SK-N-SH treated with all-trans-retinoic acid at 6 μM for 48 hours (cell line): ENCODE data around the gene LRCH3.
"Not testable (repeated sequence)": the region's sequence is repeated elsewhere in the genome, so short reads cannot be mapped to it uniquely, and the experiment has no call there.

Experiments
- ATAC-seq: fragments of 200-7000 bp; cut with Tn5 transposase; 3 replicates; pipeline ENCODE4 v1.9.1; 2020; ENCODE audit warnings: mild to moderate bottlenecking, moderate library complexity
- ARNTL ChIP-seq: fragments of 450-650 bp; formaldehyde crosslinking; IDR thresholded peaks from 2 replicates; pipeline ENCODE4 v1.5.0; 2020; ENCODE audit warnings: low read depth, mild to moderate bottlenecking, moderate library complexity, borderline replicate concordance
- BACH2 ChIP-seq: fragments of 250-450 bp; sonication (Bioruptor Pico); IDR thresholded peaks from 2 replicates; pipeline ENCODE4 v1.9.0; 2021; ENCODE audit warnings: mild to moderate bottlenecking, borderline replicate concordance
- ESRRG ChIP-seq: fragments of 250-450 bp; sonication (Bioruptor Pico); IDR thresholded peaks from 2 replicates; pipeline ENCODE4 v1.6.1; 2021; ENCODE audit warnings: mild to moderate bottlenecking
- GLIS3 ChIP-seq: fragments of 250-450 bp; sonication (Bioruptor Pico); IDR thresholded peaks from 2 replicates; pipeline ENCODE4 v1.5.0; 2020; ENCODE audit warnings: mild to moderate bottlenecking, moderate library complexity
- ISL1 ChIP-seq: fragments of 250-450 bp; sonication (Bioruptor Pico); IDR thresholded peaks from 2 replicates; pipeline ENCODE4 v2.1.2; 2022; ENCODE audit warnings: mild to moderate bottlenecking, moderate library complexity
- OSR1 ChIP-seq: fragments of 250-450 bp; sonication (Bioruptor Pico); IDR thresholded peaks from 2 replicates; pipeline ENCODE4 v1.8.0; 2022; ENCODE audit warnings: moderate library complexity, mild to moderate bottlenecking, inconsistent platforms
- PPARA ChIP-seq: fragments of 250-450 bp; sonication (Bioruptor Pico); IDR thresholded peaks from 2 replicates; pipeline ENCODE4 v1.5.0; 2020; ENCODE audit warnings: mild to moderate bottlenecking, borderline replicate concordance
- RARB ChIP-seq: fragments of 250-450 bp; sonication (Bioruptor Pico); IDR thresholded peaks from 2 replicates; pipeline ENCODE4 v1.8.0; 2021; ENCODE audit warnings: mild to moderate bottlenecking, moderate library complexity
- SNAI2 ChIP-seq: fragments of 250-450 bp; sonication (Bioruptor Pico); IDR thresholded peaks from 2 replicates; pipeline ENCODE4 v1.5.0; 2020; ENCODE audit warnings: mild to moderate bottlenecking, moderate library complexity
- TCF4 ChIP-seq: fragments of 250-450 bp; sonication (Bioruptor Pico); IDR thresholded peaks from 2 replicates; pipeline ENCODE4 v1.8.0; 2021; ENCODE audit warnings: mild to moderate bottlenecking, moderate library complexity, borderline replicate concordance
- TOX ChIP-seq: fragments of 250-450 bp; sonication (Bioruptor Pico); IDR thresholded peaks from 2 replicates; pipeline ENCODE4 v1.8.0; 2021; ENCODE audit warnings: mild to moderate bottlenecking, moderate library complexity, borderline replicate concordance
- ZC3H10 ChIP-seq: fragments of 250-450 bp; sonication (Bioruptor Pico); IDR thresholded peaks from 2 replicates; pipeline ENCODE4 v1.5.1; 2021; ENCODE audit warnings: mild to moderate bottlenecking, moderate library complexity
- ZFP30 ChIP-seq: fragments of 450-650 bp; formaldehyde crosslinking; IDR thresholded peaks from 2 replicates; pipeline ENCODE4 v1.5.0; 2022; ENCODE audit warnings: mild to moderate bottlenecking, moderate library complexity
- ZNF565 ChIP-seq: fragments of 450-650 bp; formaldehyde crosslinking; conservative IDR thresholded peaks from 2 replicates; pipeline ENCODE4 v1.5.0; 2020; ENCODE audit warnings: low read depth, mild to moderate bottlenecking, moderate library complexity
- ZNF70 ChIP-seq: fragments of 450-650 bp; formaldehyde crosslinking; IDR thresholded peaks from 2 replicates; pipeline ENCODE4 v1.5.0; 2020; ENCODE audit warnings: mild to moderate bottlenecking, moderate library complexity
- ZNF8 ChIP-seq: fragments of 450-650 bp; formaldehyde crosslinking; IDR thresholded peaks from 2 replicates; pipeline ENCODE4 v1.5.0; 2020; ENCODE audit warnings: mild to moderate bottlenecking, moderate library complexity
- TF ChIP-seq, protein P1 (sequence below): fragments of 250-450 bp; sonication (Bioruptor Pico); IDR thresholded peaks from 2 replicates; pipeline ENCODE4 v1.5.1; 2020; ENCODE audit warnings: low read depth, mild to moderate bottlenecking, moderate library complexity
- TF ChIP-seq, protein P2 (sequence below): fragments of 250-450 bp; sonication (Bioruptor Pico); IDR thresholded peaks from 2 replicates; pipeline ENCODE4 v1.5.1; 2021; ENCODE audit warnings: mild to moderate bottlenecking, moderate library complexity
- TF ChIP-seq, protein P3 (sequence below): fragments of 250-450 bp; sonication (Bioruptor Pico); IDR thresholded peaks from 2 replicates; pipeline ENCODE4 v1.8.0; 2020; ENCODE audit warnings: mild to moderate bottlenecking, moderate library complexity, borderline replicate concordance
- TF ChIP-seq, protein P4 (sequence below): fragments of 250-450 bp; sonication (Bioruptor Pico); IDR thresholded peaks from 2 replicates; pipeline ENCODE4 v1.5.0; 2020; ENCODE audit warnings: mild to moderate bottlenecking, moderate library complexity

LRCH3 gene

DNA sequence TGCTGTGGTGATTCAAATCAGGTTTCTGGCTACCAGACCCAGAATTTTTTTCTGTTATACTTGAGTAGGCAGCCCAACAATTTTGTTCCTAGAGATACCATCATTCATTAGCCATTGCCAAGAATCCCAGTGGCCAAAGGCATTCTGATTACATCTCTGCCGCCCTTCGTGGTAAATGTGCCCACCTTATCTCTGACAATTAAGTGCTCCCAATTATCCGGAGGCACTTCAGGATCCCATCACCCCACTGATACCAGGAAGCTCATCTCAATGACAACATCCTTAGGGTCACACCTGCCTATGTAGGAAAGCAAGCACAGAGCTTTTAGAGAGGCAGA is 115.8 kb downstream of the LRCH3 start (continued):
- TF ChIP-seq, protein P1, sequence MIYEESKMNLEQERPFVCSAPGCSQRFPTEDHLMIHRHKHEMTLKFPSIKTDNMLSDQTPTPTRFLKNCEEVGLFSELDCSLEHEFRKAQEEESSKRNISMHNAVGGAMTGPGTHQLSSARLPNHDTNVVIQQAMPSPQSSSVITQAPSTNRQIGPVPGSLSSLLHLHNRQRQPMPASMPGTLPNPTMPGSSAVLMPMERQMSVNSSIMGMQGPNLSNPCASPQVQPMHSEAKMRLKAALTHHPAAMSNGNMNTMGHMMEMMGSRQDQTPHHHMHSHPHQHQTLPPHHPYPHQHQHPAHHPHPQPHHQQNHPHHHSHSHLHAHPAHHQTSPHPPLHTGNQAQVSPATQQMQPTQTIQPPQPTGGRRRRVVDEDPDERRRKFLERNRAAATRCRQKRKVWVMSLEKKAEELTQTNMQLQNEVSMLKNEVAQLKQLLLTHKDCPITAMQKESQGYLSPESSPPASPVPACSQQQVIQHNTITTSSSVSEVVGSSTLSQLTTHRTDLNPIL = no peak

DNA sequence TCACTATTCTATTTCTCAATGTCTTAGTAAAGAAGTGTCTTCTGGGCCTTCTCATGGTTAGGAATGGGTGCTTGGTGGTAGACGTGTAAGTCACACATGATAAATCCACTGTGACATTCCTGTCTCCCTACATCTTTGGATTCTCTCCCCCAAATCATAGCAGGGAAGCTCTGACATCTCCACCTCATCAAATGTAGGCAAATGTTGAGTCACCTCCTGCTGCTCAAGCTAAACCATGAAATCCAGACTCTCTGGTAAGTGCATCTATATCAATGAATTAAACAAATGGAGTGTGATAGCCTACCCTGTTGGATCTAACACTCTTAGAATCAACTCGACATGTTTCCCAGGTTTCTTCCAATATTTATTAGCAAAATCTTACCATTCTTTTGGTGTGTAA is 116.1 kb downstream of the LRCH3 start:
- TF ChIP-seq ISL1 = no peak
- no peak for TF ChIP-seq ZNF8 (CRISPR knock-in tag)
- TF ChIP-seq, protein P1 = no peak

DNA sequence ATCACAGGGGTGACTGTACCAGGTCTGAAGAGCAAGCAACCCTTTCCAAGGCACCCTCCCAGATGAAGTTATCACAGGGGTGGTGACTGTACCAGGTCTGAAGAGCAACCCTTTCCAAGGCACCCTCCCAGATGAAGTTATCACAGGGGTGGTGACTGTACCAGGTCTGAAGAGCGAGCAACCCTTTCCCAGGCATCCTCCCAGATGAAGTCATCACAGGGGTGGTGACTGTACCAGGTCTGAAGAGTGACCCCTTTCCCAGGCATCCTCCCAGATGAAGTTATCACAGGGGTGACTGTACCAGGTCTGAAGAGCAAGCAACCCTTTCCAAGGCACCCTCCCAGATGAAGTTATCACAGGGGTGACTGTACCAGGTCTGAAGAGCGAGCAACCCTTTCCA is 117.5 kb downstream of the LRCH3 start:
- ATAC-seq = not testable (repeated sequence)

More for the DNA sequence above, 116.1 kb downstream of the LRCH3 start:
- no peak for ATAC-seq

DNA sequence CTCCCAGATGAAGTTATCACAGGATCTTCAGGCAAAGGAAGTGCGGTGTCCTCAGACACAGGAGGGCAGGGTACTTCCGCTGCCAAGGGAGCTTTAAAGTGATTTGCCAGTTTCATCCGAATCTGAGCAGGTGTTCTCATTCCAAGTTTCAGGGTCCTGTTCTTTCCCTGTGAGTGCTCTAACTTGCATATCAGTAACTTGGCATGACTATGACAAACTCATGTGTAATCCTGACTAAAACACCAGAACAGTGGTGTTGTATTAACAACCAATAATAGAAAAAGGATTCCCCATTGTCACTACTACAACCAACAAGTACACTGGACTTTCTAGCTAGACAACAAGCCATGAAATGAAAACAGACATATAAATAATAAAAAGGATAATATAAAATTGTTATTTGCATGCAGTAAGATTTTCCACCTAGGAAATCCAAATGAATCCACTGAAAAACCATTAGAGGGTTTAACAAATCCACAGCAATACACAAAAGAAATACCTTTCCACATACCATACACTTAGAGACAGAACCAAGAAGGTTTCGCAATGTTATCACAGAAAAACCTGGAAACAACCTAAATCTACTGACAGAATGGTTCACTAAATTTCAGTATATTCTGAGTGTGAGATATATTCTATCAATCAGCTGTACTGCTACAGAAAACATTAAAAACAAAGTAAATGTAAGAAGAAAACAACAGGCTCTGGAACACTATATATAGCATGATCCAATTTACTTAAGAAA is 118.1 kb downstream of the LRCH3 start:
- TF ChIP-seq SNAI2 (CRISPR knock-in tag) (no peak), TCF4 (no peak), TOX (CRISPR knock-in tag) (no peak), ZFP30 (CRISPR knock-in tag) (no peak), ARNTL (no peak), ZNF565 (CRISPR knock-in tag) (no peak), ESRRG (CRISPR knock-in tag) (no peak), GLIS3 (CRISPR knock-in tag) (no peak), OSR1 (no peak), PPARA (no peak), RARB (CRISPR knock-in tag) (no peak), ZC3H10 (no peak), ZNF70 (no peak), BACH2 (CRISPR knock-in tag) (no peak)
- TF ChIP-seq, protein P2, sequence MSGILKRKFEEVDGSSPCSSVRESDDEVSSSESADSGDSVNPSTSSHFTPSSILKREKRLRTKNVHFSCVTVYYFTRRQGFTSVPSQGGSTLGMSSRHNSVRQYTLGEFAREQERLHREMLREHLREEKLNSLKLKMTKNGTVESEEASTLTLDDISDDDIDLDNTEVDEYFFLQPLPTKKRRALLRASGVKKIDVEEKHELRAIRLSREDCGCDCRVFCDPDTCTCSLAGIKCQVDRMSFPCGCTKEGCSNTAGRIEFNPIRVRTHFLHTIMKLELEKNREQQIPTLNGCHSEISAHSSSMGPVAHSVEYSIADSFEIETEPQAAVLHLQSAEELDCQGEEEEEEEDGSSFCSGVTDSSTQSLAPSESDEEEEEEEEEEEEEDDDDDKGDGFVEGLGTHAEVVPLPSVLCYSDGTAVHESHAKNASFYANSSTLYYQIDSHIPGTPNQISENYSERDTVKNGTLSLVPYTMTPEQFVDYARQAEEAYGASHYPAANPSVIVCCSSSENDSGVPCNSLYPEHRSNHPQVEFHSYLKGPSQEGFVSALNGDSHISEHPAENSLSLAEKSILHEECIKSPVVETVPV = no peak
- TF ChIP-seq, protein P3, sequence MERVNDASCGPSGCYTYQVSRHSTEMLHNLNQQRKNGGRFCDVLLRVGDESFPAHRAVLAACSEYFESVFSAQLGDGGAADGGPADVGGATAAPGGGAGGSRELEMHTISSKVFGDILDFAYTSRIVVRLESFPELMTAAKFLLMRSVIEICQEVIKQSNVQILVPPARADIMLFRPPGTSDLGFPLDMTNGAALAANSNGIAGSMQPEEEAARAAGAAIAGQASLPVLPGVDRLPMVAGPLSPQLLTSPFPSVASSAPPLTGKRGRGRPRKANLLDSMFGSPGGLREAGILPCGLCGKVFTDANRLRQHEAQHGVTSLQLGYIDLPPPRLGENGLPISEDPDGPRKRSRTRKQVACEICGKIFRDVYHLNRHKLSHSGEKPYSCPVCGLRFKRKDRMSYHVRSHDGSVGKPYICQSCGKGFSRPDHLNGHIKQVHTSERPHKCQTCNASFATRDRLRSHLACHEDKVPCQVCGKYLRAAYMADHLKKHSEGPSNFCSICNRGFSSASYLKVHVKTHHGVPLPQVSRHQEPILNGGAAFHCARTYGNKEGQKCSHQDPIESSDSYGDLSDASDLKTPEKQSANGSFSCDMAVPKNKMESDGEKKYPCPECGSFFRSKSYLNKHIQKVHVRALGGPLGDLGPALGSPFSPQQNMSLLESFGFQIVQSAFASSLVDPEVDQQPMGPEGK (CRISPR knock-in tag) = no peak
- TF ChIP-seq, protein P4, sequence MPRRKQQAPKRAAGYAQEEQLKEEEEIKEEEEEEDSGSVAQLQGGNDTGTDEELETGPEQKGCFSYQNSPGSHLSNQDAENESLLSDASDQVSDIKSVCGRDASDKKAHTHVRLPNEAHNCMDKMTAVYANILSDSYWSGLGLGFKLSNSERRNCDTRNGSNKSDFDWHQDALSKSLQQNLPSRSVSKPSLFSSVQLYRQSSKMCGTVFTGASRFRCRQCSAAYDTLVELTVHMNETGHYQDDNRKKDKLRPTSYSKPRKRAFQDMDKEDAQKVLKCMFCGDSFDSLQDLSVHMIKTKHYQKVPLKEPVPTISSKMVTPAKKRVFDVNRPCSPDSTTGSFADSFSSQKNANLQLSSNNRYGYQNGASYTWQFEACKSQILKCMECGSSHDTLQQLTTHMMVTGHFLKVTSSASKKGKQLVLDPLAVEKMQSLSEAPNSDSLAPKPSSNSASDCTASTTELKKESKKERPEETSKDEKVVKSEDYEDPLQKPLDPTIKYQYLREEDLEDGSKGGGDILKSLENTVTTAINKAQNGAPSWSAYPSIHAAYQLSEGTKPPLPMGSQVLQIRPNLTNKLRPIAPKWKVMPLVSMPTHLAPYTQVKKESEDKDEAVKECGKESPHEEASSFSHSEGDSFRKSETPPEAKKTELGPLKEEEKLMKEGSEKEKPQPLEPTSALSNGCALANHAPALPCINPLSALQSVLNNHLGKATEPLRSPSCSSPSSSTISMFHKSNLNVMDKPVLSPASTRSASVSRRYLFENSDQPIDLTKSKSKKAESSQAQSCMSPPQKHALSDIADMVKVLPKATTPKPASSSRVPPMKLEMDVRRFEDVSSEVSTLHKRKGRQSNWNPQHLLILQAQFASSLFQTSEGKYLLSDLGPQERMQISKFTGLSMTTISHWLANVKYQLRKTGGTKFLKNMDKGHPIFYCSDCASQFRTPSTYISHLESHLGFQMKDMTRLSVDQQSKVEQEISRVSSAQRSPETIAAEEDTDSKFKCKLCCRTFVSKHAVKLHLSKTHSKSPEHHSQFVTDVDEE = no peak
- TF ChIP-seq, protein P1 = no peak
- TF ChIP-seq, all 23 proteins: peak for 0
- ATAC-seq = no peak
